ENCODE measurements around the gene LTBP4.

- TF ChIP-seq CTCF (IDR thresholded peaks at IDR 0.05; ENCODE audit: insufficient read depth, low read length) (no peak), GABPA (IDR thresholded peaks at IDR 0.05; ENCODE audit: low read depth) (no peak)
These were observed 17.2 kb upstream of the LTBP4 start for GRCh38 chr19:40584007-40584406.

Data from HL-60 (cell line).